ENCODE results near the gene CENPU. TPM values are rescaled to one million over a fixed set of nuclear protein-coding genes. Genes with fewer than 3 reads are reported as not detected.
A peak's percentile ranks its signal among the peaks of the same experiment; 100 is the strongest.
"Not testable (repeated sequence)": the region's sequence is repeated elsewhere in the genome, so short reads cannot be mapped to it uniquely, and the experiment has no call there.

The CENPU gene
- total and polyA plus RNA-seq, 2 of the 13 experiments (the other 11 are each of a cell fraction or from before 2014, with no cell fraction given) = 11.7 to 35.8 TPM

DNA sequence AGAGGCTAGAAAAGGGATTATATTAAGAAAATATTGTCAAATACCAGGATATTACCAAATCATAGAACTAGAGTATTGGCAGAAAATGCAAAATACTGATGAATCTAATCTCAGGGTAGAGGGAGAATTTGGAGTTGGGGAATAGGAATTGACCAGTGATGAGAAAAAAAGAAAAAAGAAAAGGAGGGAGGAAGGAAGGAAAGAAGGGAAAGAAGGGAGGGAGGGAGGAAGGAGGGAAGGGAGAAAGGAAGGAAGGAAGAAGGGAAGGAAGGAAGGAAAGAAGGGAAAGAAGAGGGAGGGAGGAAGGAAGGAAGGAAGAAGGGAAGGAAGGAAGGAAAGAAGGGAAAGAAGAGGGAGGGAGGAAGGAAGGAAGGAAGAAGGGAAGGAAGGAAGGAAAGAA is 81.2 kb downstream of the CENPU start:
- intact Hi-C loops (cut with micrococcal nuclease; ENCODE audit: unreplicated experiment); H3K4me3 ChIP-seq (replicated peaks in 1 of 3; ENCODE audit: insufficient read depth in 1 of 3, low read depth in 2 of 3, low read length in 3 of 3); H3K4me2 ChIP-seq (ENCODE audit: low read depth, low read length); BruUV-seq (replicated peaks); H3K27ac ChIP-seq (ENCODE audit: extremely low read length, insufficient read depth, low read length); DNase-seq (ENCODE audit: low spot score); ATAC-seq; H2AFZ ChIP-seq (ENCODE audit: low read length); in situ Hi-C loops (cut with HindIII; ENCODE audit: extremely low pct_ligation_motif_present, low pct_unique_long_range_greater_than_20kb); H3K9me3 ChIP-seq (ENCODE audit: low read length); H4K20me1 ChIP-seq (ENCODE audit: insufficient read depth, low read length); H3K36me3 ChIP-seq (replicated peaks in 1 of 2; ENCODE audit: control insufficient read depth in 1 of 2, insufficient read depth in 2 of 2, low read length in 2 of 2); POLR2A ChIA-PET; H3K9ac ChIP-seq (ENCODE audit: insufficient read depth, low read depth, low read length); H3K27me3 ChIP-seq (ENCODE audit: control insufficient read depth in 1 of 2, insufficient read depth in 2 of 2, low read length in 2 of 2); FAIRE-seq; CTCF ChIA-PET (ENCODE audit: low intra/inter-chr PET ratio, low total read pairs): not testable (repeated sequence)
- peak; percentile 51 for TF ChIP-seq HNRNPK (IDR thresholded peaks at IDR 0.05; ENCODE audit: low read depth, low read length, poor library complexity, severe bottlenecking)
- Histone ChIP-seq H3K4me1 (ENCODE audit: insufficient read depth, low read length) (peaks cover 22% of the 10 kb centered on the region), H3K79me2 (ENCODE audit: insufficient read depth, low read length) (peaks cover 21% of the 10 kb centered on the region)

DNA sequence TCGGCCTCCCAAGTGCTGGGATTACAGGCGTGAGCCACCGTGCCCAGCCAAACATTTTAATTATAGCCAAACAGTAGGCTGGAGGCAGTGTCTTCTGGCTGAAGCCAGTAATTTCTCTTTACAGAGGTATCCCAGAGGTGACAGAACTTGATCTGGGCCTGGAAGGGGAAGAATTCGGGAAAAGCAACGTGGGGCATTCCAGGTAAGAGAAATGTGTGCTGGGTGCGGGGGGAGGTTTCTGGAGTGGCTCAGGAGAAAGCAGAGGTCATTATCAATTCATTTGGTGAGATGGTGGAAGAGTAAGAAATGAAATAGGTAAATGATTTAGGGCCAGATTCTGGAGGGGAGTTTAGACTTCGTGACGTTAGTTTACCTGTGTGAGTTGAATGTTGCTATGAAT is 82.0 kb downstream of the CENPU start:
- no peak for TF ChIP-seq KLF12 (CRISPR knock-in tag; IDR thresholded peaks at IDR 0.05; ENCODE audit: borderline replicate concordance)
- H3K4me3 ChIP-seq (replicated peaks in 1 of 3; ENCODE audit: insufficient read depth in 1 of 3, low read depth in 2 of 3, low read length in 3 of 3) = no peak overlapping the region
- no peaks in the 10 kb centered on the region; a peak in 1 of 5 replicates for H3K27me3 ChIP-seq (ENCODE audit: control insufficient read depth in 1 of 2, insufficient read depth in 2 of 2, low read length in 2 of 2)
- BruUV-seq (replicated peaks) = no TSS peak
- H3K9ac ChIP-seq (ENCODE audit: insufficient read depth, low read depth, low read length) = no peak overlapping the region
- ChIA-PET CTCF (ENCODE audit: low intra/inter-chr PET ratio, low total read pairs) (no interaction called here), POLR2A (no interaction called here)
- H3K4me2 ChIP-seq (ENCODE audit: low read depth, low read length) = no peak overlapping the region
- 96% methylated on average over 8 of the region's 8 CpGs for WGBS (ENCODE audit: low lambda C conversion rate)
- H3K9me3 ChIP-seq (ENCODE audit: low read length) = no peaks in the 10 kb centered on the region
- peaks cover 30% of the 10 kb centered on the region for H3K4me1 ChIP-seq (ENCODE audit: insufficient read depth, low read length)
- peaks cover 29% of the 10 kb centered on the region for H3K79me2 ChIP-seq (ENCODE audit: insufficient read depth, low read length)
- in situ Hi-C loops (cut with HindIII; ENCODE audit: extremely low pct_ligation_motif_present, low pct_unique_long_range_greater_than_20kb) = no loop called here
- no peak for ATAC-seq
- no peak overlapping the region for H2AFZ ChIP-seq (ENCODE audit: low read length)
- no peak overlapping the region for H3K27ac ChIP-seq (ENCODE audit: extremely low read length, insufficient read depth, low read length)
- intact Hi-C loops (cut with micrococcal nuclease; ENCODE audit: unreplicated experiment) = no loop called here
- H3K36me3 ChIP-seq (replicated peaks in 1 of 2; ENCODE audit: control insufficient read depth in 1 of 2, insufficient read depth in 2 of 2, low read length in 2 of 2) = no peaks in the 10 kb centered on the region
- peaks cover 7% of the 10 kb centered on the region; the same call in 1 of the 2 replicates for H4K20me1 ChIP-seq (ENCODE audit: insufficient read depth, low read length)
- no peak for DNase-seq (ENCODE audit: low spot score)
- no peak for FAIRE-seq
